WTC11 (cell line): ENCODE results near the gene CNN2. TPM values are rescaled to one million over a fixed set of nuclear protein-coding genes. Genes with fewer than 3 reads are reported as not detected.

ENCODE experiments used
- ATAC-seq: fragments of 200-7000 bp; cut with Tn5 transposase; 2 replicates; pipeline ENCODE4 v1.10.0; 2021; ENCODE audit warnings: mild to moderate bottlenecking, moderate library complexity
- CTCF ChIA-PET: fragments of 300-600 bp; sonication (Branson Sonifier 250); formaldehyde crosslinking; loops from one replicate; lab custom pipeline; 2021; ENCODE audit warnings: antibody characterized with exemption; lab: Charles Lee
- POLR2A ChIA-PET: fragments of 350-600 bp; sonication (Branson Sonifier 250); formaldehyde crosslinking; loops from one replicate; lab custom pipeline; 2021; ENCODE audit warnings: antibody characterized with exemption; lab: Charles Lee
- DNase-seq: peaks from one replicate; pipeline ENCODE4 v3.0.0; 2021; ENCODE audit warnings: low spot score
- H3K27ac Mint-ChIP-seq: 2 replicates; pipeline ENCODE4 v1.8.0; 2021; ENCODE audit warnings: mixed read lengths
- H3K27me3 Mint-ChIP-seq: 2 replicates; pipeline ENCODE4 v1.8.0; 2021; ENCODE audit warnings: low read depth, mild to moderate bottlenecking, moderate library complexity, mixed read lengths
- H3K36me3 Mint-ChIP-seq: 2 replicates; pipeline ENCODE4 v1.8.0; 2021; ENCODE audit warnings: mixed read lengths
- H3K4me1 Mint-ChIP-seq: 2 replicates; pipeline ENCODE4 v1.8.0; 2022; ENCODE audit warnings: mixed read lengths
- H3K4me3 Mint-ChIP-seq: 2 replicates; pipeline ENCODE4 v1.8.0; 2021; ENCODE audit warnings: mild to moderate bottlenecking, moderate library complexity, mixed read lengths
- H3K9me3 Mint-ChIP-seq: 2 replicates; pipeline ENCODE4 v1.8.0; 2021; ENCODE audit warnings: mixed read lengths
- AR ChIP-seq: fragments of 250-450 bp; sonication (Bioruptor Pico); IDR thresholded peaks from 2 replicates; pipeline ENCODE4 v1.9.0; 2021; ENCODE audit warnings: mild to moderate bottlenecking
- FOXP1 ChIP-seq: sonication (generic); formaldehyde crosslinking; IDR thresholded peaks from 2 replicates; pipeline ENCODE4 v1.8.0; 2022; ENCODE audit warnings: missing genetic modification reagents, mild to moderate bottlenecking, moderate library complexity, borderline replicate concordance
- GABPB1 ChIP-seq: sonication (generic); formaldehyde crosslinking; IDR thresholded peaks from 2 replicates; pipeline ENCODE4 v1.8.1; 2023; ENCODE audit warnings: mild to moderate bottlenecking, missing genetic modification reagents
- IRF2 ChIP-seq: sonication (generic); formaldehyde crosslinking; IDR thresholded peaks from 2 replicates; pipeline ENCODE4 v1.8.0; 2022; ENCODE audit warnings: low read depth, missing genetic modification reagents, borderline replicate concordance
- JAZF1 ChIP-seq: fragments of 250-450 bp; sonication (Bioruptor Pico); IDR thresholded peaks from 2 replicates; pipeline ENCODE4 v1.9.0; 2021; ENCODE audit warnings: moderate library complexity, mild to moderate bottlenecking, inconsistent platforms
- NFYB ChIP-seq: sonication (generic); formaldehyde crosslinking; conservative IDR thresholded peaks from 2 replicates; pipeline ENCODE4 v1.8.0; 2022; ENCODE audit warnings: low read depth, missing genetic modification reagents
- NR3C1 ChIP-seq: sonication (generic); formaldehyde crosslinking; conservative IDR thresholded peaks from 2 replicates; pipeline ENCODE4 v1.8.1; 2023; ENCODE audit warnings: low read depth, mild to moderate bottlenecking, missing genetic modification reagents
- PRDM15 ChIP-seq: sonication (generic); formaldehyde crosslinking; IDR thresholded peaks from 2 replicates; pipeline ENCODE4 v1.8.0; 2022; ENCODE audit warnings: missing genetic modification reagents
- PREB ChIP-seq: sonication (generic); formaldehyde crosslinking; IDR thresholded peaks from 2 replicates; pipeline ENCODE4 v1.8.1; 2022; ENCODE audit warnings: mild to moderate bottlenecking, missing genetic modification reagents, moderate library complexity, borderline replicate concordance
- RORB ChIP-seq: fragments of 250-450 bp; sonication (Bioruptor Pico); IDR thresholded peaks from 2 replicates; pipeline ENCODE4 v1.9.0; 2021; ENCODE audit warnings: mild to moderate bottlenecking
- SMAD3 ChIP-seq: sonication (generic); formaldehyde crosslinking; IDR thresholded peaks from 2 replicates; pipeline ENCODE4 v1.8.0; 2022; ENCODE audit warnings: missing genetic modification reagents, mild to moderate bottlenecking, borderline replicate concordance
- SP1 ChIP-seq: sonication (generic); formaldehyde crosslinking; conservative IDR thresholded peaks from 2 replicates; pipeline ENCODE4 v1.8.1; 2022; ENCODE audit warnings: missing genetic modification reagents
- ZNF317 ChIP-seq: sonication (generic); formaldehyde crosslinking; IDR thresholded peaks from 2 replicates; pipeline ENCODE4 v1.8.1; 2023; ENCODE audit warnings: low read depth, mild to moderate bottlenecking, moderate library complexity, missing genetic modification reagents, borderline replicate concordance
- ZNF396 ChIP-seq: fragments of 250-450 bp; sonication (Bioruptor Pico); IDR thresholded peaks from 2 replicates; pipeline ENCODE4 v1.8.0; 2021; ENCODE audit warnings: mild to moderate bottlenecking, moderate library complexity, borderline replicate concordance
- ZNF512 ChIP-seq: sonication (generic); formaldehyde crosslinking; IDR thresholded peaks from 2 replicates; pipeline ENCODE4 v1.8.1; 2022; ENCODE audit warnings: missing genetic modification reagents, borderline replicate concordance
- total RNA-seq: library from RNA; stranded (reverse); gene quantifications from 3 replicates; pipeline ENCODE4 v1.2.3, GENCODE V29; 2021
- TF ChIP-seq, protein P1 (sequence below): sonication (generic); formaldehyde crosslinking; IDR thresholded peaks from 2 replicates; pipeline ENCODE4 v1.8.0; 2023; ENCODE audit warnings: mild to moderate bottlenecking, missing genetic modification reagents
- TF ChIP-seq, protein P2 (sequence below): sonication (generic); formaldehyde crosslinking; IDR thresholded peaks from 2 replicates; pipeline ENCODE4 v1.8.0; 2023; ENCODE audit warnings: missing genetic modification reagents, mild to moderate bottlenecking, borderline replicate concordance

Gene CNN2
- total RNA-seq, 1 experiment from 2014 or later: 390 TPM

DNA sequence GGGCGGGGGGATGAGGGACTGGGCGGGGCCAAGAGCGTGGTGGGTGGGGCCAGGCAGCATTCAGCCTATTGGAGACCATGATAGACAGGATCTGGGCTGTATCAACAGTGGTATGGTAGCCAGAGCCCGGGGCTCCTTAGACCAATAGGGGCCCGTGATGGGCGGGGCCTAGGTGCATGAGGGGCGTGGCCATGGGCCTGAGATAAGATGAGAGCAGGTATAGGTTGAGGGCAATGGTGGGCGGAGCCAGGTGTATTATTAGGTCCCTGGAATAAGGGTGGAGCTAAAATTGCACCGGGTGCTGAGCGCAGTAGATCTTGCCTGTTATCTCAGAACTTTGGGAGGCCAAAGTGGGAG is 18.8 kb downstream of the CNN2 start:
- ATAC-seq (peak; percentile 72), DNase-seq (peak; percentile 99)
- H3K9me3 Mint-ChIP-seq: no peaks in the 10 kb centered on the region
- peaks cover 3% of the 10 kb centered on the region; the same call in 1 of the 2 replicates for H3K36me3 Mint-ChIP-seq
- CTCF ChIA-PET: interaction anchor here (0.6 to 1.9 kb wide), 11 partner anchors 18 to 343 kb away, joined by 3 to 7 read pairs (median 5); partner anchors contain the start of genes ARHGAP45 and WDR18
- TF ChIP-seq RORB (CRISPR knock-in tag): no peak
- TF ChIP-seq ZNF317 (CRISPR knock-in tag): no peak
- no peak for TF ChIP-seq SMAD3
- TF ChIP-seq, protein P1, sequence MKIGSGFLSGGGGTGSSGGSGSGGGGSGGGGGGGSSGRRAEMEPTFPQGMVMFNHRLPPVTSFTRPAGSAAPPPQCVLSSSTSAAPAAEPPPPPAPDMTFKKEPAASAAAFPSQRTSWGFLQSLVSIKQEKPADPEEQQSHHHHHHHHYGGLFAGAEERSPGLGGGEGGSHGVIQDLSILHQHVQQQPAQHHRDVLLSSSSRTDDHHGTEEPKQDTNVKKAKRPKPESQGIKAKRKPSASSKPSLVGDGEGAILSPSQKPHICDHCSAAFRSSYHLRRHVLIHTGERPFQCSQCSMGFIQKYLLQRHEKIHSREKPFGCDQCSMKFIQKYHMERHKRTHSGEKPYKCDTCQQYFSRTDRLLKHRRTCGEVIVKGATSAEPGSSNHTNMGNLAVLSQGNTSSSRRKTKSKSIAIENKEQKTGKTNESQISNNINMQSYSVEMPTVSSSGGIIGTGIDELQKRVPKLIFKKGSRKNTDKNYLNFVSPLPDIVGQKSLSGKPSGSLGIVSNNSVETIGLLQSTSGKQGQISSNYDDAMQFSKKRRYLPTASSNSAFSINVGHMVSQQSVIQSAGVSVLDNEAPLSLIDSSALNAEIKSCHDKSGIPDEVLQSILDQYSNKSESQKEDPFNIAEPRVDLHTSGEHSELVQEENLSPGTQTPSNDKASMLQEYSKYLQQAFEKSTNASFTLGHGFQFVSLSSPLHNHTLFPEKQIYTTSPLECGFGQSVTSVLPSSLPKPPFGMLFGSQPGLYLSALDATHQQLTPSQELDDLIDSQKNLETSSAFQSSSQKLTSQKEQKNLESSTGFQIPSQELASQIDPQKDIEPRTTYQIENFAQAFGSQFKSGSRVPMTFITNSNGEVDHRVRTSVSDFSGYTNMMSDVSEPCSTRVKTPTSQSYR: no peak
- no peak for TF ChIP-seq GABPB1 (CRISPR knock-in tag)
- peak; percentile 37; the same call in 1 of the 2 replicates for TF ChIP-seq SP1 (CRISPR knock-in tag)
- no peak for TF ChIP-seq NR3C1 (CRISPR knock-in tag)
- no peak for TF ChIP-seq AR (CRISPR knock-in tag)
- TF ChIP-seq NFYB: peak; percentile 59
- TF ChIP-seq IRF2 (CRISPR knock-in tag): no peak
- TF ChIP-seq, protein P2, sequence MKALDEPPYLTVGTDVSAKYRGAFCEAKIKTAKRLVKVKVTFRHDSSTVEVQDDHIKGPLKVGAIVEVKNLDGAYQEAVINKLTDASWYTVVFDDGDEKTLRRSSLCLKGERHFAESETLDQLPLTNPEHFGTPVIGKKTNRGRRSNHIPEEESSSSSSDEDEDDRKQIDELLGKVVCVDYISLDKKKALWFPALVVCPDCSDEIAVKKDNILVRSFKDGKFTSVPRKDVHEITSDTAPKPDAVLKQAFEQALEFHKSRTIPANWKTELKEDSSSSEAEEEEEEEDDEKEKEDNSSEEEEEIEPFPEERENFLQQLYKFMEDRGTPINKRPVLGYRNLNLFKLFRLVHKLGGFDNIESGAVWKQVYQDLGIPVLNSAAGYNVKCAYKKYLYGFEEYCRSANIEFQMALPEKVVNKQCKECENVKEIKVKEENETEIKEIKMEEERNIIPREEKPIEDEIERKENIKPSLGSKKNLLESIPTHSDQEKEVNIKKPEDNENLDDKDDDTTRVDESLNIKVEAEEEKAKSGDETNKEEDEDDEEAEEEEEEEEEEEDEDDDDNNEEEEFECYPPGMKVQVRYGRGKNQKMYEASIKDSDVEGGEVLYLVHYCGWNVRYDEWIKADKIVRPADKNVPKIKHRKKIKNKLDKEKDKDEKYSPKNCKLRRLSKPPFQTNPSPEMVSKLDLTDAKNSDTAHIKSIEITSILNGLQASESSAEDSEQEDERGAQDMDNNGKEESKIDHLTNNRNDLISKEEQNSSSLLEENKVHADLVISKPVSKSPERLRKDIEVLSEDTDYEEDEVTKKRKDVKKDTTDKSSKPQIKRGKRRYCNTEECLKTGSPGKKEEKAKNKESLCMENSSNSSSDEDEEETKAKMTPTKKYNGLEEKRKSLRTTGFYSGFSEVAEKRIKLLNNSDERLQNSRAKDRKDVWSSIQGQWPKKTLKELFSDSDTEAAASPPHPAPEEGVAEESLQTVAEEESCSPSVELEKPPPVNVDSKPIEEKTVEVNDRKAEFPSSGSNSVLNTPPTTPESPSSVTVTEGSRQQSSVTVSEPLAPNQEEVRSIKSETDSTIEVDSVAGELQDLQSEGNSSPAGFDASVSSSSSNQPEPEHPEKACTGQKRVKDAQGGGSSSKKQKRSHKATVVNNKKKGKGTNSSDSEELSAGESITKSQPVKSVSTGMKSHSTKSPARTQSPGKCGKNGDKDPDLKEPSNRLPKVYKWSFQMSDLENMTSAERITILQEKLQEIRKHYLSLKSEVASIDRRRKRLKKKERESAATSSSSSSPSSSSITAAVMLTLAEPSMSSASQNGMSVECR: no peak
- no peak for TF ChIP-seq ZNF512
- no peak for TF ChIP-seq JAZF1 (CRISPR knock-in tag)
- no peak for TF ChIP-seq ZNF396 (CRISPR knock-in tag)
- TF ChIP-seq PREB (CRISPR knock-in tag): no peak
- no peak for TF ChIP-seq FOXP1
- no peak for TF ChIP-seq PRDM15
- H3K27me3 Mint-ChIP-seq: no peaks in the 10 kb centered on the region
- H3K4me3 Mint-ChIP-seq: no peak overlapping the region
- H3K4me1 Mint-ChIP-seq: peaks cover 5% of the 10 kb centered on the region; the same call in 1 of the 2 replicates
- no peak overlapping the region for H3K27ac Mint-ChIP-seq
- POLR2A ChIA-PET: no interaction called here
